ACC112 (cell line): ENCODE measurements around the gene SH3RF3.

Experiments used
- H2AFZ ChIP-seq: fragments of 200-600 bp; sonication (generic); one replicate; pipeline ENCODE4 v1.6.0; 2017; ENCODE audit warnings: antibody characterized with exemption, low read length; ENCODE audit not compliant: unreplicated experiment
- H3K27ac ChIP-seq: fragments of 200-600 bp; sonication (generic); 2 replicates; pipeline ENCODE4 v1.5.1; 2014; ENCODE audit warnings: low read depth, mild to moderate bottlenecking, antibody characterized with exemption, low read length, moderate library complexity
- H3K27me3 ChIP-seq: fragments of 200-600 bp; sonication (generic); 2 replicates; pipeline ENCODE4 v1.6.1; 2014; ENCODE audit warnings: mild to moderate bottlenecking, antibody characterized with exemption, low read length, moderate library complexity, mixed read lengths; ENCODE audit not compliant: insufficient read depth
- H3K36me3 ChIP-seq: fragments of 200-600 bp; sonication (generic); 2 replicates; pipeline ENCODE4 v1.6.1; 2016; ENCODE audit warnings: mild to moderate bottlenecking, antibody characterized with exemption, low read length, moderate library complexity, mixed read lengths; ENCODE audit not compliant: insufficient read depth
- H3K4me1 ChIP-seq: fragments of 200-600 bp; sonication (generic); one replicate; pipeline ENCODE4 v1.6.1; 2016; ENCODE audit warnings: low read length, mixed read lengths; ENCODE audit not compliant: insufficient read depth, unreplicated experiment, control insufficient read depth
- H3K4me3 ChIP-seq: fragments of 200-600 bp; sonication (generic); 2 replicates; pipeline ENCODE4 v1.5.1; 2014; ENCODE audit warnings: mild to moderate bottlenecking, low read depth, low read length
- H3K79me2 ChIP-seq: fragments of 200-600 bp; sonication (generic); one replicate; pipeline ENCODE4 v1.6.0; 2016; ENCODE audit warnings: low read length; ENCODE audit not compliant: control insufficient read depth, unreplicated experiment, insufficient read depth

SH3RF3 gene

DNA sequence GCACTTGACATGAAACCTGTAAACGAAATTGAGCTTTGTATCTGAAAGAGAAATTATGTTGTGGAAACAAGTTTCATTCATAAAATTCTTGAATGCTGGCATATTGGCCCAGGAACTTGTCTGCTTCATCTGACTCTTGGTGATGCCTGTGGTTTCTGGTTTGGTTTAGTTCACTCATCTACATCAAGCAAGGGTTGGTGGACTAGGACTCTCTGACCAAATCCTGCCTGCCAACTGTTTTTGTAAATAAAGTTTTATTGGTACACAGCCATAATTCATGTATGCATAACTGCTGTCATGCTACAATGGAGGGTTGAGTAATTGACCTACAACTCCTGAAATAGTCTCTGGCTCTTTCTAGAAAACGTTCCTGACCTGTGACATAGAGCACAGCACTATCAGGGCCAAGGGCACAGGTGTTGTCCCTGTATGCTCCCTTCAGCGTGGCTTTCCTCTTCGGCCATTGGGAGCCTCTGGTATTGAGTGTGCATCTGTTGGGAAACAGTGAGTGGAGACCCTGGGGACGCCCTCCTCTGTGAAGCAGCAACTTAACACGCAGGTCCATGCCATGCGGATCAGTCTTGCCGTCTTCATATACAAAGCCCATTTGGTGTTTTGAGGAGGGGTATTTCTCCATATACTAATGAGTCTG, 226.3 kb downstream of the SH3RF3 start:
- Histone ChIP-seq H3K36me3 (peaks cover 7% of the 10 kb centered on the region; the same call in 1 of the 2 replicates), H3K27me3 (no peaks in the 10 kb centered on the region), H3K4me1 (peaks cover 18% of the 10 kb centered on the region), H3K27ac (no peak overlapping the region), H3K79me2 (peaks cover 6% of the 10 kb centered on the region), H3K4me3 (no peak overlapping the region), H2AFZ (no peak overlapping the region)

- Histone ChIP-seq H3K79me2 (peaks cover 6% of the 10 kb centered on the region), H3K27ac (no peak overlapping the region), H2AFZ (no peak overlapping the region), H3K4me3 (no peak overlapping the region), H3K36me3 (peaks cover 7% of the 10 kb centered on the region), H3K27me3 (no peaks in the 10 kb centered on the region), H3K4me1 (peaks cover 6% of the 10 kb centered on the region)
These were observed 227.5 kb downstream of the SH3RF3 start for GRCh38 chr2:109356324-109357035.

DNA sequence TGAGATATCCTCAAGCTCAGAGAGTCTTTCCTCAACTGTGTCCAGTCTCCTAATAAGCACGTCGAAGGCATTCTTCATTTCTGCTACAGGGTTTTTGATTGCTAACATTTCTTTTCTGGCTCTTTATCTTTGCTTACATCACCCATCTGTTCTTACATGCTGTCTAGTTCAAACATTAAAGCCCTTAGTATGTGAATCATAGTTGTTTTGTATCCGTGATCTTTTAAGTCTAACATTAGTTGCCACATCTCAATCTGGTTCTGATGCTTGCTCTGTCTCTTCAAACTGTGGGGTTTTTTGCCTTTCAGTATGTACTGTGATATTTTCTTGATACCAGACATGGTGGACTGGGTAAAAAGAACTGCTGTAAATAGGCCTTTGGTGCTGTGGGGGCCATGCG, 235.2 kb downstream of the SH3RF3 start:
- H2AFZ ChIP-seq = no peak overlapping the region
- peaks cover 12% of the 10 kb centered on the region for H3K79me2 ChIP-seq
- no peak overlapping the region for H3K4me3 ChIP-seq
- no peaks in the 10 kb centered on the region; the same call in 1 of the 2 replicates for H3K36me3 ChIP-seq
- H3K27me3 ChIP-seq = no peaks in the 10 kb centered on the region
- peaks cover 15% of the 10 kb centered on the region for H3K4me1 ChIP-seq
- no peak overlapping the region for H3K27ac ChIP-seq

DNA sequence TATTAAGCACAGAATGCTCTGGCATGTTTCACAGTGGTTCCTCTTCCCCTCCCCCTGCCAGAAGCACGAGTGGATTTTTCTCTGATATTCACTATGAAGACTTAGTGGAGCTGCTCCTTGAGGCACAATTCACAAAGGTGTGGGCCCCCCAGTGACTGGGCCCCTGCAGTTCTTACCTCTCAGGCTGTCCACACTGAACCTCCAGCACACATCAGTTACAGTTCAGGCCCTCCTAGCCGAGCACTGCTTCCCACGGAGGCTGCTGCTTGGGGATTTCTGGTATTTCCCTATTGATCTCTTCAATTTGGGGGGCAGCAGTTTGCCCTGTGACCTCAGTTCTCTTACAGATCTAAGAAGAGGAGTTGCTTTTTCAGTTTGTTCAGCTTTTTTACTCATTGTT, 236.1 kb downstream of the SH3RF3 start:
- peaks cover 12% of the 10 kb centered on the region for H3K79me2 ChIP-seq
- no peaks in the 10 kb centered on the region for H3K27me3 ChIP-seq
- H3K4me1 ChIP-seq = peaks cover 15% of the 10 kb centered on the region

GRCh38 chr2:109367683-109368082, 238.7 kb downstream of the SH3RF3 start:
- Histone ChIP-seq H2AFZ (no peak overlapping the region), H3K27me3 (no peaks in the 10 kb centered on the region), H3K79me2 (peaks cover 12% of the 10 kb centered on the region), H3K4me3 (no peak overlapping the region), H3K27ac (no peak overlapping the region), H3K4me1 (peaks cover 15% of the 10 kb centered on the region), H3K36me3 (no peaks in the 10 kb centered on the region)

More for the DNA sequence above, 236.1 kb downstream of the SH3RF3 start:
- H2AFZ ChIP-seq = no peak overlapping the region
- H3K4me3 ChIP-seq = no peak overlapping the region
- no peaks in the 10 kb centered on the region; the same call in 1 of the 2 replicates for H3K36me3 ChIP-seq
- no peak overlapping the region for H3K27ac ChIP-seq

GRCh38 chr2:109368798-109369197, 239.8 kb downstream of the SH3RF3 start:
- Histone ChIP-seq H3K4me1 (peaks cover 7% of the 10 kb centered on the region), H3K27ac (no peak overlapping the region)

DNA sequence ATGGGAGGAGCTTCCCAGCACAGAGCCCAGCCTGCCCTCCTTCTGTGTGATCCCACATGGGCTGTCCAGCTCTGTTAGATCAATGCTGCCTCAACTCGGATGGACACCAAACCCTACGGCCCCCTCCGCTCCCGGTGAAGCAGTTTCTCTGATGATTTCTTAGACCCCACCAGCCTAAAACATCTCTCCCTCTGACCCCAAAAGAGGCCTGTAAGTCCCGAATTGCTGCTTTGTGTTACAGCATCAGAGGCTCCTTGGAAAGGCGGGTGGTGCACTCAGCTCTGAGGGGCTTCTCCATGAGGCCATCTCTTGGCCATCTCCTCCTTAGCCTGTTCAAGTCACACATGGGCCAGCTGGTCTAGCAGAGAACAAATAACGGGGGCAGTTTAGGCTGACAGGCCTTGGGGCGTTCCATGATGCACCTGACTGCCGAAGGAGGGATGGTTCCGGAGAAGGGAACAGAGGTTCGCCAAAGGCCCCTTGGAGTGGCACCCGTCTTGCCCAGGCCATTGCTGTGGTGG, 240.7 kb downstream of the SH3RF3 start:
- no peaks in the 10 kb centered on the region for H3K4me1 ChIP-seq
- no peaks in the 10 kb centered on the region for H3K36me3 ChIP-seq
- H3K4me3 ChIP-seq = no peak overlapping the region
- H3K79me2 ChIP-seq = peaks cover 9% of the 10 kb centered on the region
- H3K27ac ChIP-seq = no peak overlapping the region
- no peaks in the 10 kb centered on the region for H3K27me3 ChIP-seq
- H2AFZ ChIP-seq = no peak overlapping the region

More at GRCh38 chr2:109368798-109369197, 239.8 kb downstream of the SH3RF3 start:
- H2AFZ ChIP-seq = no peak overlapping the region
- H3K36me3 ChIP-seq = no peaks in the 10 kb centered on the region
- no peaks in the 10 kb centered on the region for H3K27me3 ChIP-seq
- H3K4me3 ChIP-seq = no peak overlapping the region
- H3K79me2 ChIP-seq = peaks cover 12% of the 10 kb centered on the region

GRCh38 chr2:109370399-109371035, 241.5 kb downstream of the SH3RF3 start:
- H3K36me3 ChIP-seq = no peaks in the 10 kb centered on the region
- peaks cover 2% of the 10 kb centered on the region for H3K79me2 ChIP-seq
- H3K4me1 ChIP-seq = no peaks in the 10 kb centered on the region
- no peak overlapping the region for H3K27ac ChIP-seq
- H3K27me3 ChIP-seq = no peaks in the 10 kb centered on the region
- no peak overlapping the region for H2AFZ ChIP-seq
- H3K4me3 ChIP-seq = no peak overlapping the region

DNA sequence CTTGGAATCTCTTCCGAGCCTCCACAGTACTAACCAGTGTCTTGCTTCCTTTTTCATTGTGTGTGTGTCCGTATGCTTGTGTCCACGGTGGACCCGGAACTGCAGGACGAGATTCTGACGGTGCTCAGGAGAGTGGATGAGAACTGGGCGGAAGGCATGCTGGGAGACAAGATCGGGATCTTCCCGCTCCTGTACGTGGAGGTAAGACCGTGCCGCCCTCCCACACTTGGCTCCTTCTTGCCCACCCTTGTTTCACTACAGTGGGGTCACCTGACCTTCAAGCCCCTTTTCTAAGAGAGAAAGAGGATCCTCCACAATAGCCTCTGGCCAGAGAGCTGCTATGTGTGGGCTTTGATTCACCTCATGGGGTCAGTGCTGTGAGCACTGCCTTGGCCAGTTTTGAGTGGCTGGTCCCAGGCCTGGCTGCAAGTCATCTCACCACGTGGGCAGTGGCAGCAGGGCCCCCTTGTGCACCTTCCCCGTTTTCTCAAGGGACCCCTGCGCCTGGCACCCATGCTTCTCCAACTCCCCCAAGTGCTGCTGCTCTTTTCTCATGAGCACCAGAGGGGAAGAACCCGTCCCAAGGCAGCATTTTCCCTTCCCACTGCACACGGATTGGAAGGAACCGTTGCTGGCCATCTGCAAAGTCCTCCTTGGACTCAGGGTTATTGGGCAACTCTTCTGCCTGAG, 242.6 kb downstream of the SH3RF3 start:
- no peak overlapping the region for H3K4me3 ChIP-seq
- H3K27me3 ChIP-seq = no peaks in the 10 kb centered on the region
- no peak overlapping the region for H3K27ac ChIP-seq
- no peaks in the 10 kb centered on the region for H3K36me3 ChIP-seq
- H3K4me1 ChIP-seq = no peaks in the 10 kb centered on the region
- peaks cover 2% of the 10 kb centered on the region for H3K79me2 ChIP-seq
- no peak overlapping the region for H2AFZ ChIP-seq

GRCh38 chr2:109372171-109372568, 243.2 kb downstream of the SH3RF3 start:
- Histone ChIP-seq H3K79me2 (peaks cover 2% of the 10 kb centered on the region), H3K4me1 (no peaks in the 10 kb centered on the region), H3K36me3 (no peaks in the 10 kb centered on the region), H3K27me3 (no peaks in the 10 kb centered on the region), H3K4me3 (no peak overlapping the region), H2AFZ (no peak overlapping the region), H3K27ac (no peak overlapping the region)
